Activated CD4-positive, alpha-beta T cell treated with anti-CD3 and anti-CD28 coated beads, Interleukin-2, amount 50 U/mL, for 24 hours (primary cell): ENCODE measurements around the gene GLUL.

Source experiments
- DNase-seq, 2 donors: peaks; one replicate each; pipeline ENCODE4 v3.0.0-alpha.2; 2020; ENCODE audit warnings: low read depth in 1 of 2, low spot score in 1 of 2

Gene GLUL

DNA sequence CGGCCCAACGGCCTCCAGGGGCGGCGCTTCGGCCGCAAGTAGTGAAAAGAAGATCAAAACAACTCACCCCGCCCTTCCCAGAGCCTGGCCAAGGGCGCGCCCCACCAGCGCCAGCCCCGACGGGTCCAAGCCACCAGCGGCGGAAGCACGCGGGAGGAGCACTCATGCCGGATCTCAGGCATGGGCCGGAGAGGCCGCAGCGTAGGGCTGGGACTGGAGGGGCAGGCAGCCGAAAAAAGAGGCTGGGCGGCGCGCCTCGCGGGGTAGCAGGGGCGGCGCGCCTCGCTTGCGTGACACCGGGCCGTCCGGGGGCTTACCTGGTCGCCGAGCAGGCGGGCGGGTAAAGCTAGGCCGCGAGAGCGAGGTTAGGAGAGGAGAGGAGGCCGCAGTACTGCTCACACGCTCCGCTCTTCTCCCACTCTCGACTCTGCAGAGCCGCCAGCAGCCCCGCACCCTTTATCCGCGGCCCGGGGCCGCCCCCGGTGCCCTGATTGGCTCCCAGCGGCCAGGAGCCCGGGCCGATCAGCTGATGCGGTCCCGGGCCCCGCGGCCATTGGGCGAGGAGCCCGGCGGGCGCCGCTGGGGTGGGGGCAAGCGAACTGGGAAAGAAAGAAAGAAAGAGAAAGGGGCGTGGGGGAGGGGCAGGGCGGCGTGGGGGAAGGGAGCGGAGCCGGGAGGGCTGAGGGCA is at the start of gene GLUL:
TSS of gene GLUL (minus strand) at position 429 of the 688 bp plus-strand sequence. CDS start 3,053 bp downstream, outside the sequence.
- peak; percentile 33 to 39 for DNase-seq

DNA sequence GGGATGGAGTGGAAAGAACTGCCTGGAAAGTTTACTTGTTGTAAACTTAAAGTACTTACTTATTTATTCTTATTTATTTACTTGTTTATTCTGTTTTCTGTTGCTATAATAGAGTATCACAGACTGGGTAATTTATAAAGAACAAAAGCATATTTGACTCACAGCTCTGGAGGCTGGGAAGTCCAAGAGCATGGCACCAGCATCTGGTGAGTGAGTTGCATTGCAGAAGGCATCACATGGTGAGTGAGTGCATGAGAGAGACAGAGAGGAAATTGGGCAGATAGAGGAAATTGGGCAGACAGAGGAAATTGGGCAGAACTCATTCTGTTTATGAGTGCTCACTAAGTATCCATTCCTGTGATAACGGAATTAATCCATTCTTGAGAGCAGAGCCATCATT is 46.7 kb upstream of the GLUL start:
- DNase-seq: no peak

DNA sequence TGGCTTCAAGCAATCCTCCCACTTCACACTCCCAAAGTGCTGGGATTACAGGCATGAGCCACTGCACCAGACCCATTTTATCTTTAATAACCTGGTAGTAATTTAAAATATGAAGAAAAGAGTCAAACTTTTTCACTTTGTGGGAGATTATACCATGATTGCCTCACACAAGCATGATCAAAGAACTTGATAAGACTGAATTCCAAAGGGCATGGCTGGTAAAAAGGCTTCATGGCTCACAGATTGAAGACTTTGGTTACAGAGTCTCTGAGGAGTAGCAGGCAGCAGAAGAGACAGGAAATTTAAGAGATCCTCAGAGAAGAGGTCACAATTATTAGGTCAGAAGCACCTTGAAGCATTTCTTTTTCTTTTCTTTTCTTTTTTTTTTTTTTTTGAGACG is 42.0 kb upstream of the GLUL start:
- DNase-seq: no peak

DNA sequence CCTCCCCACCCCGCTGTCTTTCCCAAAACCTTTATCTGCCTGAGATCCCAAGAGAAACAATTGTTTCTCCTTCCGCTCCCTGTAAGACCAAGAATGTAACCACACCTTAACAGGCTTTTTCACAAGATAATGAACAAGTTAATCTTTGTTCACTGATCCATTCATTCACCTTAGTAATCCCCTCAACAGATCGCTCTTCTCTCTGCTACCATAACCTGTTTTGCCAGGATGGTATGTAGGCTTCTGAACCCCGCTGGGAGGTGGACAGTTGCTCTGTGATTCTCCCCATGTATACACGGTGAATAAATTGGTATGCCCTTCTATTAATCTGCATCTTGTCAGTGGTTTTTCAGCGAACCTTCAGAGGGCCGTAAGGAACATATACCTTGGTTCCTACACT is 39.7 kb upstream of the GLUL start:
- DNase-seq: no peak

DNA sequence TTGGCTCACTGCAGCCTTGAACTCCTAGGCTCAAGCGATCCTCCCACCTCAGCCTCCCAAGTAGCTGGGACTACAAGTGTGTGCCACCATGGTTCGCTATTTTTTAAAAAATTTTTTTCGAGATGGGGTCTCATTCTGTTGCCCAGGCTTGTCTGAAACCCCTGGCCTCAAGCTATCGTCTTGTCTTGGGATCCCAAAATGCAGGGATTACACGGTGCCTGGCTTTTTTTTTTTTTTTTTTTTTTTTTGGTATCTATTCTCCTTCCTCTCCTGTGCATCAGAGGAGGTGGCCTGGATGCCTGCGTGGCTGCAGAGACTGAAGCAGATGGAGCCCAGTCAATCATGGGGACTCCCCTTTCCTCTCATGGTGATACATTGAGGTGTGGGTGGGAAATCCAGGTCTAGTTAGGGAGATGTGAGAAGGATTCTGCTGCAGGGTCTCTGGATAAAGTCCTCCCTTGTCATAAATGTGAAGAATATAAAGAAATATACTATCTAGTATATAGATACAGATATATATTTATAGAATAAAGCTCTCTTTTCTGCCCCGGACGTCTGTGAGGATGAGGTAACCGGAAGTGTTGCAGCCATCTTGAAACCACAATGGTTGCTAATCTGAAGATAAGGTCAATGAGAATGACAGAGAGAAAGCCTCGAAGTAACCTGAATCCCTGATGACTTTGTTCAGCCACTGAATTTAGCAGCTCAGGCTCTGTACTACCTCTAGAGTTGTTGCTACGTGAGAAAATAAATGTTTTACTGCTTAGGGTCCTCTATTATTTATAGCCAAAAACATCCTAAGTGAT is 38.9 kb upstream of the GLUL start:
- DNase-seq: peak in 1 of 2 donors; percentile 25

DNA sequence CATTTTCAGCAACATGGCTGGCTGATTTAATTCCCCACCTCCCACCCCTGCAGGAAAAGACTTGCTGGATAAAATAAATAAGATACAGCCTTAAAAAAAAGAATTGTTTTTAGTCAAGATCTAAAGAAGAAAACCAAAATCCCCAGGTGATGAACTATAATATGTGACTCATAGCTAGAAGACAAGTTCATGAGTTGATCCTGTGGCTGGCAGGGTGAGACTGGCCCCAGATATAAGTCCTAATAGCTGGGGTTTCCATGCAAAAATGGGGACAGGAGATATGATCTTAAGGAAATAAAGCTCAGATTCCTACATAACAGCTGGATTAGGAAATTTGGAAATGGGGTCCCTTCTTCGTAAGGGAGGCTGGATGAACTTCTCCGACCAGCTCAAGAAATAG is 36.5 kb upstream of the GLUL start:
- DNase-seq: no peak

DNA sequence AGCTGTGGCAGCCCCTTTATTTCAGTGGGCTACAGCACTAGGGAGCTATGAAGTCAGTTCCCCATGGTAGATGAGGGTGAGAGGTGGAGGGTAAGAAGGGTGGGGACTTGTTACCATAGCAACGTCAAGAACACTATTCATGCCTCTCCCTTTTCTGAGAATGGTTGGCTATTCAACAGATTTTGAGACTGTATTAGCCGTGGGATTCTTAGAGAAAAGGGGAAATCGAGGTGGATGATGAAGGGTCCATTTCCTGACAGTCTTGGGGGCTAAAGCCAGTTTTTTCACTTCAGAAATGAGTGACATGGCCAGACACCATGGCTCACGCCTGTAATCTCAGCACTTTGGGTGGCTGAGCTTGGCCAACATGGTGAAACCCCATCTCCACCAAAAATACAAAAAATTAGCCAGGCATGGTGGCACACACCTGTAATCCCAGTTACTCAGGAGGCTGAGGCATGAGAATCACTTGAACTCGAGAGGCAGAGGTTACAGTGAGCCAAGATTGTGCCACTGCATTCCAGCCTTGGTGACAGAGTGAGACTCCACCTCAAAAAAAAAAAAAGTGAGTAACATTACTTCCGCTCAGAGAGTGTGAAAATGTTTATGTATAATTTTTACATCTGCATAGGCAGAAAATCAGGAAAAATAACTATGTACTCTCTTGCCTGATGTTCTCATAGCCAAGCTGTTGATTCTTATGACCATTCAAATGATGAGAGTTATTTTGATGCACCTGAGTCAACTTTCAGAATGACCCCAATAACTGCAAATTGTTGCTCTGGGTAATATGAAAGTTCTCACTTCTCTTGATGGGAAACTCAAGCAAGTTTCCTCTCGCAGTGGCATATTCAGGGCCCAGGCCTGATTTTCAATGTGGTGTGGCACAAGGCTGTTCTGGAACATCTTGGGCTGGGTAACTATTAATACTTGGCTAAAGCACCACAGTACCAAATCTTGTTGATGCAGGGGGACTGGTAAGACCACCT is 35.1 kb upstream of the GLUL start:
- no peak for DNase-seq

DNA sequence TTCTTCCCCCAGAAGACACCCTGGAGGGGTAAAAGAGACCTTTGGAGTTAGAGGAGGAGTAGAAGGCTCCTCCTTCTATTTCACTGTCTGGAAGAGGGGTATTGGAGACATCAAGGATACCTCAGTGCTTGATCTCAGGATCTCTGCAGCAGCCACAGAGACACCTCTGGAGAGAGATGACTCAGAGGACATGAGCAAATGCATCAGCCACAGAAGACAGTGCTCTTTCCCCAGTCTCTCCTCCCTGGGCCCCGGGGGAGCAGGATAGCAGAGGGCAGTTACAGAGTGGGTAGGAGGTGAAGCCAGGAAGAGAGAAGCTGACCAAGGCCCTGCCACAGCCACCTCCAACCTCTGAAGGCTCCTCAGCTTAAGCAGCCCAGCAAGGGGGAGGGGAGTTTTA is 24.2 kb upstream of the GLUL start:
- no peak for DNase-seq

DNA sequence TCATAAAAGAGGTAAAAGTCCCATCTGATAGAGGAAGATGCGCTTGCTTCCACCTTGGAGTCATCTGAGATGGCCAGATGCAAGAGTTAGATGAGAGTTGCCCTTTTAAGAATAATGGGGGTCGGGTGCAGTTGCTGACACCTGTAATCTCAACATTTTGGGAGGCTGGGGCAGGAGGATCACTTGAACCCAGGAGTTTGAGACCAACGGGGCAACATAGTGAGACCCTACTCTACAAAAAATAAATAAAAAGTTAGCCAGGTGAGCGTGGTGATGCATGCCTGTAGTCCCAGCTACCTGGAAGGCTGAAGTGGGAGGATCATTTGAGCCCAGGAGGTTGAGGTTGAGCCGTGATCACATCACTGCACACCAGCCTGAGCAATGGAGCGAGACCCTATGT is 22.4 kb upstream of the GLUL start:
- DNase-seq: no peak

DNA sequence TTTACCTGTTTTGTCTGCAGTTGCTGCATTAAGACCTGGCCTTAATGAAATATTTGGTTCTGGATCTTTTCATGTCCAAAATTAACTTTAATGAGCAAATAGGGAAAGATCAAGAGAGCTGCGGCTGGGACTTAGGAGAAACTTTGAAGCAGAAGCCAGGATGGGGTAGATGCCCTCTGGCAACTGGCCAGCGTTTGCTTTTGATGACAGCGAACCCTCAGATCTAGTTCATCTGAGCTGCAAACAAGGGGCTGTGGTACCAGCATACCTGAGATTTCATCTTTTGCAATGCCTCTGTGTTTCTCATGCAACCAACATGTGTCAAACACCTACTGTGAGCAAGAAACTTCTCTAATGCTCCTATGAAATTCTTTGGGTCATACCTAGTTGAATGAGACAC is 21.9 kb upstream of the GLUL start:
- DNase-seq: no peak

DNA sequence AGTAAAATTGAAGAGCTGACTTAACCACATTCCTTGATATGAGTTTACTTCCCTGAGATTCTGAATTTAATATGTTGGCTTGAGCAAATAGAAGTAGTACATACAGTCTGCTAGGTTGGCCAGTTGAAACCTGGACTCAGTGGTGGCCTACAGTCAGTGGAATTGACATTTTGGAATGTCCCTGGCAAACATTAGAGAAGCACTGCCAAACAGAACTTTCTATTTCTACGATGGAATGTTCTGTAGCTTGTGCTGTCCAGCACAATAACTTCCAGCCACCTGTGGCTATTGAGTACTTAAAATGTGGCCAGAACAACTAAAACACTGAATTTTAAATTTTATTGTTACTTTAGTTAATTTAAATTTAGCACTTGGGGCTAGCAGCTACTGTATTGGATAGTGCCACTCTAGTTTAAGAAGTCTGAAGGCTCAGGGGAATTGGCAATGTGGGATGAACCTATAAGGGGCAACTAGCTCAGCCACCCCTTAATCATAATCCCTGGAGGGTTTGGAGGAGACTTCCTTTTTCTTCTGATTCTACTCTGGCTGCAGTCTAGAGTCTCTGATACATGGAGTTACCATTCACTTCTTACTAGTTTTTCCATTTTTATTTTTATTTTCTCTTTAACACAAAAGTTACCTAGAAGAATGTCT is 19.2 kb upstream of the GLUL start:
- no peak for DNase-seq

DNA sequence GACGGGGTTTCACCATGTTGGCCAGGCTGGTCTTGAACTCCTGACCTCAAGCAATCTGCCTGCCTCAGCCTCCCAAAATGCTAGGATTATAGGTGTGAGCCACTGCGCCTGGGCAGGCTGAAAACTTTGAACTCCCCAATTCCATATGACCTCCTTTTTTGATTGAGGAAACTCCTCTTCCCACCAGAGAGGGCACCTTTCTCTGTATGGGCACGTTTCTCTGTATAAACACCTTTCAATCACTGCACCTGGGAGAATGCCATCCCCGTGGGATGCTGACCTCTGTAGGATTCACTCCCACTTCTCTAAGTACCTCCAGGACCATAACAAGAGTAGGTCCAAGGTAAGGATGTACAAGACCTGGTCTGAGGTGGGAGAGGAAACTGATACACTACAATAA is 18.5 kb upstream of the GLUL start:
- no peak for DNase-seq

DNA sequence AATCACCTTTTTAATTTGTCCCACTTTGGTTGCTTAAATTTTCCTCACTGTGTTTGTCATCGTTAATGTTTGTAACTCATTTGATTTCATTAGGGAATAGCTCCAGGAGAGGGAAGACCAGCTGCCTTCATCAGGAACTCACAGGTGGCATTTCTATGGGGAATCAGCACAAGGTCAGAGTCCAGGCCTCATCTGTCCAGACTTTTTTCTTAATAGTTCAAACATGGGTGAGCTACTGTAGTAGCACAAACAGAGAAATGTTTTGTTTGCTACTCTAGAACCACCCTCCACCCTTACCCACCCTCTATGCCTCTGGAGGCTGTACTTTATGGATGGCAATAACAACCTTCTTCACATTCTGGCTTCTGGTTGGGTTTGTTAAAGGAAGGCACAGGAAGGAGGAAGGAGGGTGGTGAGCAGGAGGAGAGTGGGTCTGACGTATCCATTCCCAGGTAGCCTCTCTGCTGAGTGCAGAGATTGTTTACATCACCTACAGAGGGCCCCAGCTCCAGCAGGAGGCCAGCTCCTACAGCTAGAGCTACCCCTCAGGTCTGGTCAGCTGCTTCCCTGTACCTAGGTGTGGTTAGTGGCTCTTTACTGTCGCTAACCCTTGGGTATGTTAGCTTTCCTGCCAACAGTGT is 17.0 kb upstream of the GLUL start:
- DNase-seq: no peak

DNA sequence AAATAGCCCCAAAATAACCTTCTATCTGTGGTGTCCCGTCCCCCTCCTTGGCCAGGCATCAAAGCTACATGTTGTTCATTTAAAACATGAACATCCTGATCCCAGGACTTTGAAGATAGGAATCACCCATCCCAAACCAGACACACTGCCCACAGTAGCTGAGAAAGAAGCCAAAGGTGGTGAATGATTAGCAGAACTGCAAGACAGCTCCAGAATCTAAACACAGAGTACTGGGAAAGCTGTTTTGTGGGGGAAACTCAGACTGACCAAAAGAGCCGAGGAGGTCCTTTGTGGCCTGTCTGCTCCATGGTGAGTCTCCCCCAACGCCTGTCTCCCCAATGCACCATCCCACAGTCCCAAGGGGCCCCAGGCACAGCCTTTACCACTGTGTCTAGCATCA is 16.1 kb upstream of the GLUL start:
- DNase-seq: no peak

DNA sequence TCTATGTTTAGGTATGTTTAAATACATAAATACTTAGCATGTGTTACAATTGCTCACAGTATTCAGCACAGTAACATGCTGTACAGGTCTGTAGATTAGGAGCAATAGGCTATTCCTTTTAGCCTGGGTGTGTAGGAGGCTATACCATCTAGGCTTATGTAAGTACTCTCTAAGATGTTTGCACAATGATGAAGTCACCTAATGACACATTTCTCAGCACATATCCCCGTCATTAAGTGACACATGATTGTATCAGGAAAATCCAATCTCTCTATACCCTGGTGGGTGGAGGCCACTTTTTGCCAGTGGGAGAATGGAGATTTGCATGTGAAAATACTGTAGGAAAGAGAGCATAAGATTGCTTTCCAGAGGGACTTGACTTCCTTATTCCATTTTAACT is 14.4 kb upstream of the GLUL start:
- DNase-seq: no peak

DNA sequence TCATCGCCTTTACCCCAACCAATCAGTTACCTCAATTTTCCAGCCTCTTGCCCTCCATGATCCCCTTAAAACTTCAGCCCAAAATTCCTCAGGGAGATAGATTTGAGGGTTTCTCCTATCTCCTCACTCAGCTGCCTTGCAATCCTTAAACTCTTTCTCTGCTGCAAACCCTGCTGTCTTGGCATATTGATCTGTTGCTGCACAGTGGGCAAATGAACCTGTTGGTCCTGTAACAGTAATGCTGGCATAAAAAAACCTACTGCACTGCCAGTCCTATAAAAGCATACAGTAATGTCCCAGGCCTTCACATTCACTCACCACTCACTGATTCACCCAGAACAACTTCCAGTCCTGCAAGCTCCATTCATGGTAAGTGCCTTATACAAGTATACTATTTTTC is 14.0 kb upstream of the GLUL start:
- DNase-seq: no peak

DNA sequence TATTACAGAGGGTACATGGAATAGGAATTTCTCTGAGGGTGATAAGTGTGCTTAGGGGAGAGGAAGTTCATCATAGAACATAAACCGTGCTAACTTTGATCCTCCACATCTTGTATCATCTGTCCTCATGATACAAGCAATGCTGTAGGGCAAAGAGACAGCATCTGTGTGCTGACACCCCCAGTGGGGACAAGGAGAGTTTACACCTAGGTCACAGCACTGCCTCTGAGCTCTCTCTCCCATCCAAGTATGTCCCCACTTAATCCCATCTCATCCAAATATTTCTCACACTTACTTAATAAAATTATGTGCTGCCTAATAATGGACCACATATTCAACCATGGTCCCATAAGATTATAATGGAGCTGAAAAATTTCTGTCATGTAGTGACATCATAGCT is 13.2 kb upstream of the GLUL start:
- DNase-seq: no peak

DNA sequence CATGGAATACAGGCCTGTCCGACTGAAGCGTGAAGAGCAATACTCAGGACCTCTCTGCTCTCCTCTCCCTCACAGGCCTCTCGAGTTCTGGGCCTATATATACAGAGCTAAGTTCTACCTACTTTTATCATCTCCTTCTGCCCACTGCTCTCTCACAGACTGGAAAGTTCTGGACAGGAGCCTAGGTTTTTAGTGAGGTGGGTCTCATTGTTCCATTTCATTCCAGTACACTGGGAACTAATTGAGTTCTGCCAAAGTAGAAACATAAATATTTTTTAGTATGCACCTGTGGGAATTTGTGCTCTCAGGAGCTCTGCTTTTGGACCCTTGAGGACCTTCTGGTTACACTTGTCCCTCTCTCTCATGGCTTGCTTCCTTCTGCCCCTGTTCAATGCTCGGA is 9.0 kb upstream of the GLUL start, which contains the start of gene TEDDM1:
TSS of gene TEDDM1 (minus strand) at position 101 of the 400 bp plus-strand sequence. CDS start 182 bp downstream, outside the sequence.
- no peak for DNase-seq

DNA sequence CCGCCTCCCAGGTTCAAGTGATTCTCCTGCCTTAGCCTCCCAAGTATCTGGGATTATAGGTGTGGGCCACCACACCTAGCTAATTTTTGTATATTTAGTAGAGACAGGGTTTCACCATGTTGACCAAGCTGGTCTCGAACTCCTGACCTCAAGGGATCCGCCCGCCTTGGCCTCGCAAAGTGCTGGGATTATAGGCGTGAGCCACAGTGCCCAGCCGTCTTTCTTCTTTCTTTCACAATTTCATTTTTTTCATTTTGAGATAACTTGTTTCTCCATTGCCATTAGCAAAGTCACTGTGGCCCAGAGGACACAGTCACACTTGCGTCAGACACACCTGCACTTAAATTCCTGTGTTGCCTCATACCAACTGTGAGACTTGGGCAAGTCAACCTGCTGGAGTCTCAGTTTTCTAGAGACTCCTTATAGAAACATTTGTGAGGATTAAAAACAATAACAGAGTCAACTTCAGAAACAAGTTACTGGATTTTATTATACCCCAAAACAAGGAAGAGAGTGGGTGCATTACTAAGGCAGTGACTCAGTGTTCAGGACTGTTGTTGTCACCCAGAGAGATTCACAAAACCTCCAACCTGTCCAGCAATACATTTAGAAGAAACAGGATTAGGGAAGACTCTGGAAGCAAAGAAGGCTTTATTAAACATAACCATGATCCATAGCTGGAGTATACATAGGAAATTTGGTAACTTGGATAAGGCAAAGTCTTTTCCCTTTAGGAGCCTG is 6.2 kb upstream of the GLUL start:
- no peak for DNase-seq

DNA sequence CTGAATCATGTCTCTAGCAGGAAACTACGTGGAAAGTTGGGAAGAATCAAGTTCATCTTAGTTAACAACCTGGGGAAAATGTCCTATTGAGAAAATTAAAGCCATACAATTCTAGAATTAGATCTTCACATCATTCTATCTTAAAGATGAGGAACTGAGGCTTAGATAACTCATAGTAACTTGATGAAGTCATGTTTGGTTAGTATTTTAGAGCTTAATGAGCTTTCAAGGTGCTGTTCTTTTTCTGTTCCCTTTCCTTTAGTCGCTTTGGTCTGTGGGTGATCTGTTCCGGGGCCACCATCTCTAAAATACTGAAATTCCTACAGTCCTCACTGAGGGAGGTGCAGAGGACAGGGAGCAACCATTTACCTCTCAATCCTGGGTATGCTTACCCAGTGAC is 4.3 kb upstream of the GLUL start:
- no peak for DNase-seq
